ENCODE results near the gene SLC6A3.

The SLC6A3 gene

GRCh38 chr5:1404062-1404461 is 41.2 kb downstream of the SLC6A3 start:
- DNase-seq: no peak

GRCh38 chr5:1402611-1403255 is 42.5 kb downstream of the SLC6A3 start:
- DNase-seq: no peak

- no peak for DNase-seq
Observed at GRCh38 chr5:1401536-1402138, 43.6 kb downstream of the SLC6A3 start.

GRCh38 chr5:1400936-1401335 is 44.3 kb downstream of the SLC6A3 start:
- no peak for DNase-seq

GRCh38 chr5:1400211-1400855 is 44.9 kb downstream of the SLC6A3 start:
- DNase-seq: no peak

GRCh38 chr5:1399737-1400136 is 45.5 kb downstream of the SLC6A3 start:
- no peak for DNase-seq

- no peak for DNase-seq
Observed at GRCh38 chr5:1396293-1396816, 48.9 kb downstream of the SLC6A3 start.

- DNase-seq: no peak
Observed at GRCh38 chr5:1394881-1395860, 50.1 kb downstream of the SLC6A3 start.

- DNase-seq: no peak
Observed at GRCh38 chr5:1393571-1394501, 51.4 kb downstream of the SLC6A3 start.

- DNase-seq: no peak
Observed at GRCh38 chr5:1392801-1393565, 52.3 kb downstream of the SLC6A3 start.

- no peak for DNase-seq
Observed at GRCh38 chr5:1392261-1392660, 53.0 kb downstream of the SLC6A3 start.

GRCh38 chr5:1391691-1392090 is 53.5 kb downstream of the SLC6A3 start:
- DNase-seq: no peak

GRCh38 chr5:1390861-1391600 is 54.2 kb downstream of the SLC6A3 start:
- no peak for DNase-seq

- DNase-seq: no peak
Observed at GRCh38 chr5:1390333-1390732, 54.9 kb downstream of the SLC6A3 start.

GRCh38 chr5:1388383-1388967 is 56.8 kb downstream of the SLC6A3 start:
- DNase-seq: no peak

- no peak for DNase-seq
Observed at GRCh38 chr5:1387876-1388275, 57.4 kb downstream of the SLC6A3 start.

GRCh38 chr5:1387059-1387755 is 58.0 kb downstream of the SLC6A3 start:
- no peak for DNase-seq

- DNase-seq: no peak
Observed at GRCh38 chr5:1386274-1386717, 58.9 kb downstream of the SLC6A3 start.

All from NCI-H1930 (cell line).